ENCODE data around the gene SCNN1G. TPM values are rescaled to one million over a fixed set of nuclear protein-coding genes. Genes with fewer than 3 reads are reported as not detected.

SCNN1G gene
- total RNA-seq, 1 donor from 2014 or later, result not detected

DNA sequence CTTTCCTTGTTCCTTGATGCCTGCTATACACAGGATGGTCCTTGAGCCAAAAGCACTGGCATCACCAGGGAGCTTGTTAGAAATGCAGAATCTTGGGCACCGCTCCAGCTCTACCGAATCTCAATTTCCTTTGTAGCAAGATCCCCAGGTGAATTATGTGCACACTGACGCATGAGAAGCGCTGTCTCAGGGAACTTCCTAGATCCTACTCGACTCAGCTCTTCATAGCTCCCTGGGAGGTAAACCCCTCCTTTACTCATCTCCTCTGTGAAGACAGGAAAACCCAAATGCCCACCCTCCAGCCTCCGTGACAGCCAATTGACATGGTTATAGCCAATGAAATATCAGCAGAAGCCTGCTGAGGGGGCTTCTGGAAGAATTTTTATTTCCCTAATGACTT lies 37.4 kb upstream of the SCNN1G start:
- no peaks in the 10 kb centered on the region for H3K27me3 Mint-ChIP-seq (ENCODE audit: low read depth)
- no peak overlapping the region for H3K4me3 Mint-ChIP-seq (ENCODE audit: unreplicated experiment)
- TF ChIP-seq CTCF (IDR thresholded peaks at IDR 0.05), result no peak
- H3K27ac Mint-ChIP-seq (ENCODE audit: unreplicated experiment), result no peak overlapping the region
- no peaks in the 10 kb centered on the region for H3K36me3 Mint-ChIP-seq (ENCODE audit: low read depth)
- peaks cover 36% of the 10 kb centered on the region for H3K4me1 Mint-ChIP-seq (ENCODE audit: low read depth)
- no peak for DNase-seq (ENCODE audit: low spot score)
- H3K9me3 Mint-ChIP-seq (ENCODE audit: low read depth), result no peaks in the 10 kb centered on the region

DNA sequence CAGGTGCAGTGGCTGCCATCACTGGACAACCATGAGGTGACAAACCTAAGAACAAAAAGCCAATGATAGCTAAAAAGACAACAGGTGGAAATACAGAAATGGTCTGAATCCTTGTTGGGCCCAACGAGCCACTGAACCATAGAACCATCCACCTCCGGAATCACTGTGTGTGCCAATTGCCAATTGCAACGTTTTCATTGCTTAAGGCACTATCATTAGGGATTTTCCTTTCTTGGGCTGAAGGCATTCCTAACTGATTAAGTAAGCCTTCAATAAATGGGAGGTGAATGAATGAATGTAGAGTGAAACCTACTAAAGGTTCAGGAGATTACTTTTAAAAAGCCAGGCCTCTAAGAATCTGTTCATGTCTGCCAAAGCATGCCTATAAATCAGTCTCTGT lies 36.9 kb upstream of the SCNN1G start:
- H3K27me3 Mint-ChIP-seq (ENCODE audit: low read depth), result no peaks in the 10 kb centered on the region
- no peaks in the 10 kb centered on the region for H3K36me3 Mint-ChIP-seq (ENCODE audit: low read depth)
- no peak for TF ChIP-seq CTCF (IDR thresholded peaks at IDR 0.05)
- H3K4me1 Mint-ChIP-seq (ENCODE audit: low read depth), result peaks cover 36% of the 10 kb centered on the region
- H3K4me3 Mint-ChIP-seq (ENCODE audit: unreplicated experiment), result no peak overlapping the region
- H3K27ac Mint-ChIP-seq (ENCODE audit: unreplicated experiment), result no peak overlapping the region
- DNase-seq (ENCODE audit: low spot score), result no peak
- H3K9me3 Mint-ChIP-seq (ENCODE audit: low read depth), result no peaks in the 10 kb centered on the region

- TF ChIP-seq CTCF (IDR thresholded peaks at IDR 0.05), result no peak
- no peaks in the 10 kb centered on the region for H3K36me3 Mint-ChIP-seq (ENCODE audit: low read depth)
- peaks cover 36% of the 10 kb centered on the region for H3K4me1 Mint-ChIP-seq (ENCODE audit: low read depth)
- H3K27me3 Mint-ChIP-seq (ENCODE audit: low read depth), result no peaks in the 10 kb centered on the region
- no peak for DNase-seq (ENCODE audit: low spot score)
- no peaks in the 10 kb centered on the region for H3K9me3 Mint-ChIP-seq (ENCODE audit: low read depth)
- no peak overlapping the region for H3K27ac Mint-ChIP-seq (ENCODE audit: unreplicated experiment)
- H3K4me3 Mint-ChIP-seq (ENCODE audit: unreplicated experiment), result peak overlapping the region; percentile 33
These were observed 35.5 kb upstream of the SCNN1G start for GRCh38 chr16:23146877-23147601.

- TF ChIP-seq CTCF (IDR thresholded peaks at IDR 0.05), result no peak
These were observed 34.9 kb upstream of the SCNN1G start for GRCh38 chr16:23147666-23148065.

GRCh38 chr16:23148166-23148512 lies 34.4 kb upstream of the SCNN1G start:
- no peaks in the 10 kb centered on the region for H3K9me3 Mint-ChIP-seq (ENCODE audit: low read depth)
- peak overlapping the region; percentile 86 for H3K4me3 Mint-ChIP-seq (ENCODE audit: unreplicated experiment)
- H3K27me3 Mint-ChIP-seq (ENCODE audit: low read depth), result peaks cover 4% of the 10 kb centered on the region
- no peak for TF ChIP-seq CTCF (IDR thresholded peaks at IDR 0.05)
- H3K27ac Mint-ChIP-seq (ENCODE audit: unreplicated experiment), result peak overlapping the region; percentile 83
- H3K36me3 Mint-ChIP-seq (ENCODE audit: low read depth), result no peaks in the 10 kb centered on the region
- H3K4me1 Mint-ChIP-seq (ENCODE audit: low read depth), result peaks cover 34% of the 10 kb centered on the region
- no peak for DNase-seq (ENCODE audit: low spot score)

More at GRCh38 chr16:23147666-23148065, 34.9 kb upstream of the SCNN1G start:
- Mint-ChIP-seq H3K9me3 (ENCODE audit: low read depth) (no peaks in the 10 kb centered on the region), H3K4me1 (ENCODE audit: low read depth) (peaks cover 34% of the 10 kb centered on the region), H3K4me3 (ENCODE audit: unreplicated experiment) (peak overlapping the region; percentile 86), H3K36me3 (ENCODE audit: low read depth) (no peaks in the 10 kb centered on the region), H3K27me3 (ENCODE audit: low read depth) (peaks cover 2% of the 10 kb centered on the region), H3K27ac (ENCODE audit: unreplicated experiment) (no peak overlapping the region)
- no peak for DNase-seq (ENCODE audit: low spot score)
